Activated CD8-positive, alpha-beta memory T cell treated with anti-CD3 and anti-CD28 coated beads, Interleukin-2, amount 50 U/mL, for 1 hour (primary cell): ENCODE data around the gene SLC5A1.
"Not testable (repeated sequence)": the region's sequence is repeated elsewhere in the genome, so short reads cannot be mapped to it uniquely, and the experiment has no call there.

Experiments used
- DNase-seq: peaks from one replicate; pipeline ENCODE4 v3.0.0-alpha.2; 2020; ENCODE audit errors: extremely low read depth

Gene SLC5A1

GRCh38 chr22:32144496-32145274 lies 101.6 kb downstream of the SLC5A1 start:
- no peak for DNase-seq

GRCh38 chr22:32147128-32147527 lies 104.1 kb downstream of the SLC5A1 start:
- DNase-seq: not testable (repeated sequence)

- DNase-seq: not testable (repeated sequence)
Measured at GRCh38 chr22:32148372-32148771, 105.3 kb downstream of the SLC5A1 start.

DNA sequence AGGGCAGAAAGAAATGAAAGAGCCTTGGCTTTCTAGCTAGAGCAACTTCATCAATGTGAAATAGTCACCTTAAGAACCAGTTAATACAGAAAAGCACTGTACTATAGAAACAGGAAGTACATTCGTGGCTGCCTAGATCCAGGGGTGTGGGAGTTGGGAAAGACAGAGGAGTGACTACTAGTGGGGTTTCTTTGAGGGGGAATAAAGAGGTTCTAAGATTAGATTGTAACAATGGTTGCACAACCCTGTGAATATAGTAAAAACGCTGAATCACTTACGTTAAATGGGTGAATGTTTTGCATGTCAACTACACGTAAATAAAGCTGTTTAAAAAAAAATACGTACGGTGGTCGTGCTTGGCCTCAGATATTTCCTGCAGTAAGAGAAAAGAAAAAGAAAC lies 107.6 kb downstream of the SLC5A1 start:
- not testable (repeated sequence) for DNase-seq

DNA sequence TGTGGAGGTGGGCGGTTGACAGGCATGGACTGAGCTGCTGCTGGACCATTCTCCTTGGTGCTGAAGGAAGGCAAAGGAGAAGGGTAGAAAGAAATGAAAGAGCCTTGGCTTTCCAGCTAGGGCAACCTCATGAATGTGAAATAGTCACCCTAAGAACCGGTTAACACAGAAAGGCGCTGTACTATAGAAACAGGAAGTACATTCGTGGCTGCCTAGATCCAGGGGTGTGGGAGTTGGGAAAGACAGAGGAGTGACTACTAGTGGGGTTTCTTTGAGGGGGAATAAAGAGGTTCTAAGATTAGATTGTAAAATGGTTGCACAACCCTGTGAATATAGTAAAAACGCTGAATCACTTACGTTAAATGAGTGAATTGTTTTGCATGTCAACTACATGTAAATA lies 108.6 kb downstream of the SLC5A1 start:
- DNase-seq: not testable (repeated sequence)

GRCh38 chr22:32154727-32155126 lies 111.7 kb downstream of the SLC5A1 start:
- DNase-seq: not testable (repeated sequence)

DNA sequence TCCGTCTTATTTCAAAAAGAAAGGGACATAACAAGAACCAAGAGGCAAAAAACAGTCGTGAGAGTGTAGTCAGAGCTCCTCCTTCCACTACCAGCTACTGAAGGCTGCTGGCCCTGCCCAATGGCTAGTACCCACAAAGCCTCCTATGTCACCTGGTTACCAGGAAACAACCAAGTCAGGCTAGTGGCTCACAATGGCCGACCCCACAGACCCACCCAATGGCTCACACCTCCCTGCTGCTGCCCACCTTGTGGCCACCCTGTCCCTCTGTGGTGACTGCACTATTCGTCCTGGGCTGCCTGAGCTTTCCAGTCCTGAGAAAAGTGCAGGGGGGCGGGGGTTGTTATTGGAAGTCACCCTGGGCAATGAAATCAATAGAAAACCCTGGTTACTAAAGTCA lies 114.6 kb downstream of the SLC5A1 start:
- DNase-seq: not testable (repeated sequence)

- no peak for DNase-seq
Measured at GRCh38 chr22:32158712-32159533, 115.9 kb downstream of the SLC5A1 start, which contains the start of gene C22orf42. C22orf42 (minus strand) TSS chr22:32159303; CDS start chr22:32159215, 88 bp downstream.

DNA sequence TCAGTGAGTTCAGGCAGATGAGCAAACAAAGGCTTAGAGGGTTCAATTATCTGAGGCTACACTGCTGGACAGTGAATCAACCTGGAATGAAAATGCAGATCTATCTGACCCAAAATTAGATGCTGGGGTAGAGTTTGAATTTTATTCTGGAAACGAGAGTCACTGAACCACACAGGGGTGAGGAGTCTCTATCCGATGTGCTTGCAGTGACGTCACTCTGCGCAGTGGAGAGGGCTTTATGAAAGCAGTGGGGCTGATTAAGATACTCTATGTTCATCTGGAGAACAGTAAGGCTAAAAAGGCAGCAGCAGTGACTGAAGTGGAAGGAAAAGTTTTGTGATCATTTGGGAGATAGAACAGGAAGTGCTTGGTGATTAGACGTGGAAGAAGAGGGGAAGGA lies 117.3 kb downstream of the SLC5A1 start:
- not testable (repeated sequence) for DNase-seq
